ENCODE results near the gene TRAPPC2L.

TRAPPC2L gene

GRCh38 chr16:88863426-88863825 is 6.5 kb downstream of the TRAPPC2L start:
- Mint-ChIP-seq H3K36me3 (ENCODE audit: low read depth) (no peaks in the 10 kb centered on the region), H3K4me1 (peaks cover 10% of the 10 kb centered on the region), H3K27ac (no peak overlapping the region), H3K9me3 (no peaks in the 10 kb centered on the region), H3K4me3 (no peak overlapping the region), H3K27me3 (ENCODE audit: low read depth, poor library complexity) (peaks cover 3% of the 10 kb centered on the region)
- no peak for DNase-seq
- no peak for TF ChIP-seq CTCF (IDR thresholded peaks at IDR 0.05)

- H3K36me3 Mint-ChIP-seq (ENCODE audit: low read depth) = no peaks in the 10 kb centered on the region
- H3K9me3 Mint-ChIP-seq = no peaks in the 10 kb centered on the region
- DNase-seq = no peak
- no peak for TF ChIP-seq CTCF (IDR thresholded peaks at IDR 0.05)
- H3K4me1 Mint-ChIP-seq = peaks cover 11% of the 10 kb centered on the region
- peaks cover 3% of the 10 kb centered on the region for H3K27me3 Mint-ChIP-seq (ENCODE audit: low read depth, poor library complexity)
- no peak overlapping the region for H3K4me3 Mint-ChIP-seq
- H3K27ac Mint-ChIP-seq = no peak overlapping the region
These were observed 7.2 kb downstream of the TRAPPC2L start for GRCh38 chr16:88864099-88864498.

- H3K4me1 Mint-ChIP-seq = peaks cover 11% of the 10 kb centered on the region
- no peak for DNase-seq
- no peak overlapping the region for H3K4me3 Mint-ChIP-seq
- H3K9me3 Mint-ChIP-seq = no peaks in the 10 kb centered on the region
- H3K27ac Mint-ChIP-seq = no peak overlapping the region
- peaks cover 3% of the 10 kb centered on the region for H3K27me3 Mint-ChIP-seq (ENCODE audit: low read depth, poor library complexity)
- no peaks in the 10 kb centered on the region for H3K36me3 Mint-ChIP-seq (ENCODE audit: low read depth)
- TF ChIP-seq CTCF (IDR thresholded peaks at IDR 0.05) = no peak
These were observed 7.6 kb downstream of the TRAPPC2L start for GRCh38 chr16:88864521-88864920.

- DNase-seq = no peak
- H3K4me3 Mint-ChIP-seq = no peak overlapping the region
- peaks cover 11% of the 10 kb centered on the region for H3K4me1 Mint-ChIP-seq
- no peak for TF ChIP-seq CTCF (IDR thresholded peaks at IDR 0.05)
- peaks cover 3% of the 10 kb centered on the region for H3K27me3 Mint-ChIP-seq (ENCODE audit: low read depth, poor library complexity)
- H3K9me3 Mint-ChIP-seq = no peaks in the 10 kb centered on the region
- H3K36me3 Mint-ChIP-seq (ENCODE audit: low read depth) = no peaks in the 10 kb centered on the region
- no peak overlapping the region for H3K27ac Mint-ChIP-seq
These were observed 8.4 kb downstream of the TRAPPC2L start for GRCh38 chr16:88865310-88865709.

- DNase-seq = no peak
- H3K4me1 Mint-ChIP-seq = peaks cover 14% of the 10 kb centered on the region
- TF ChIP-seq CTCF (IDR thresholded peaks at IDR 0.05) = no peak
- peaks cover 3% of the 10 kb centered on the region for H3K27me3 Mint-ChIP-seq (ENCODE audit: low read depth, poor library complexity)
- no peak overlapping the region for H3K27ac Mint-ChIP-seq
- no peak overlapping the region for H3K4me3 Mint-ChIP-seq
- no peaks in the 10 kb centered on the region for H3K36me3 Mint-ChIP-seq (ENCODE audit: low read depth)
- H3K9me3 Mint-ChIP-seq = no peaks in the 10 kb centered on the region
These were observed 8.8 kb downstream of the TRAPPC2L start for GRCh38 chr16:88865742-88866141.

GRCh38 chr16:88866151-88866920 is 9.4 kb downstream of the TRAPPC2L start, which contains the start of gene PABPN1L:
PABPN1L (minus strand) TSS chr16:88866660; CDS start chr16:88866606, 54 bp downstream.
- H3K4me1 Mint-ChIP-seq = peaks cover 20% of the 10 kb centered on the region
- no peaks in the 10 kb centered on the region for H3K36me3 Mint-ChIP-seq (ENCODE audit: low read depth)
- TF ChIP-seq CTCF (IDR thresholded peaks at IDR 0.05) = no peak
- H3K9me3 Mint-ChIP-seq = no peaks in the 10 kb centered on the region
- H3K27me3 Mint-ChIP-seq (ENCODE audit: low read depth, poor library complexity) = peaks cover 3% of the 10 kb centered on the region
- H3K4me3 Mint-ChIP-seq = no peak within 1 kb of the TSS
- no peak within 1 kb of the TSS for H3K27ac Mint-ChIP-seq
- no peak for DNase-seq
